ENCODE data around the gene CACTIN.
"Not testable (repeated sequence)": the region's sequence is repeated elsewhere in the genome, so short reads cannot be mapped to it uniquely, and the experiment has no call there.

The CACTIN gene

GRCh38 chr19:3585301-3586126 is 41.1 kb downstream of the CACTIN start, which contains the start of gene GIPC3:
Gene GIPC3, plus strand, starts transcription at chr19:3585478. Its CDS starts 120 bp downstream, at chr19:3585598.
- DNase-seq = no peak

GRCh38 chr19:3584036-3584802 is 42.4 kb downstream of the CACTIN start:
- not testable (repeated sequence) for DNase-seq

DNA sequence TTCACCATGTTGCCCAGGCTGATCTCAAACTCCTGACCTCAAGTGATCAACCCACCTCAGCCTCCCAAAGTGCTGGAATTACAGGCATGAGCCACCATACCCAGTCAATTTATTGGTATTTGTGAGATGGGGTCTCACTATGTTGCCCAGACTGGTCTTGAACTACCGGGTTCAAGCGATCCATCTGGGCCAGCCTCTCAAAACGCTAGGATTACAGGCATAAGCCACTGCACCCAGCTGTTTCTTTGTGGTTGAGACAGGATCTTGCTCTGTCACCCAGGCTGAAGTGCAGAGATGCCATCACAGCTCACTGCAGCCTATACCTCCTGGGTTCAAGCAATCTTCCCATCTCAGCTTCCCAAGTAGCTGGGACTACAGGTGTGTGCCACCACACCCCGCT is 44.8 kb downstream of the CACTIN start:
- not testable (repeated sequence) for DNase-seq

DNA sequence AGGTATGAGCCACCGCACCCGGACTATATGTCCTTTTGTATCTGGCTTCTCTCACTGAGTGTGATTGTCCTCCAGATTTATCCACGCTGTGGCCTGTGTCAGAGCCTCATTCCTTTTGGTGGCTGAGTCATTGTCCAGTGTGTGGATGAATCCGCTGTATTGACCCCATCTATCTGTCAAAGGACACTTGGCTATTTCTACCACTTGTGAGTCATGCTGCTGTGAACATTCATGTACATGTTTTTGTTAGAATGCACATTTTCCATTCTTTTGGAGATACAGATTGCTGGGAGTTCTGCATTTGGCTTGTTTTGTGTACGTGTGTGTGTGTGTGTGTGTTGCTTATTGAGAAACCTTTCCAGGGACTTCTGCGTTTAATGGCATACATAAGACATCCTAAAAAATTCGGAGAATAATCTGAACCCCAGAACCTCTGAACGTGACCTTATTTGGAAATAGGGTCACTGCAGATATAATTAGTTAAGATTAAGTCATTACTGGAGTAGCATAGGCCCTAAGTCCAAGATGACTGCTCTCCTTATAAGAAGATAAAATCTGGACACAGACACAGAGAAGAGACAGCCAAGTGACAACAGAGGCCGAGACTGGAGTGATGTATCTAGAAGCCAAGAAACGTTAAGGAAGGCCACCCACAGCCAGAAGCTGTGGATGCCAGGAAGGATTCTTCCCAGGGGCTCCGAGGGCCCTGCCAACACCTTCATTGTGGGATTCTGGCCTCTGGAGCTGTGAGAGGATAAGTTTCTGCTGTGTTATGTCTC is 46.2 kb downstream of the CACTIN start:
- DNase-seq = peak; percentile 16

GRCh38 chr19:3578390-3578789 is 48.2 kb downstream of the CACTIN start:
- no peak for DNase-seq

- DNase-seq = no peak
Measured at GRCh38 chr19:3577723-3578344, 48.8 kb downstream of the CACTIN start.

GRCh38 chr19:3576696-3577443 is 49.7 kb downstream of the CACTIN start:
- no peak for DNase-seq

GRCh38 chr19:3575949-3576673 is 50.5 kb downstream of the CACTIN start:
- no peak for DNase-seq

DNA sequence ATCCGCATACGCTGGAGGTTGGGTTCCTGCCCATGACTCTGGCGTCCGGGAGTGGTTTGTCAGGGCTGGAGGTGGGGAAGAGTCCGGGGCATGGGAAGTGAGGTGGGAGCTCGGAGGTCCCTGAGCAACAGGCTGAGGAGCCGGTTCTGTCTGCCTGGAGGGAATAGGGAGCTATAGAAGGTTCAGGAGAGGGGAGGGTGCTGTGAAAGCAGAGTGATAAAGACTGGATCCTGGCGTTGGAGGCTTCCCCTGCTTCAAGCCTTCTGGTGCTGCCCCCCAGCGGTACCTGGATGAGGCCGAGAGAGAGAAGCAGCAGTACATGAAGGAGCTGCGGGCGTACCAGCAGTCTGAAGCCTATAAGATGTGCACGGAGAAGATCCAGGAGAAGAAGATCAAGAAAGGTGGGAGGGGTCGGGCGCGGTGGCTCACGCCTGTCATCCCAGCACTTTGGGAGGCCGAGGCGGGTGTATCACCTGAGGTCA is 51.3 kb downstream of the CACTIN start:
- DNase-seq = no peak

DNA sequence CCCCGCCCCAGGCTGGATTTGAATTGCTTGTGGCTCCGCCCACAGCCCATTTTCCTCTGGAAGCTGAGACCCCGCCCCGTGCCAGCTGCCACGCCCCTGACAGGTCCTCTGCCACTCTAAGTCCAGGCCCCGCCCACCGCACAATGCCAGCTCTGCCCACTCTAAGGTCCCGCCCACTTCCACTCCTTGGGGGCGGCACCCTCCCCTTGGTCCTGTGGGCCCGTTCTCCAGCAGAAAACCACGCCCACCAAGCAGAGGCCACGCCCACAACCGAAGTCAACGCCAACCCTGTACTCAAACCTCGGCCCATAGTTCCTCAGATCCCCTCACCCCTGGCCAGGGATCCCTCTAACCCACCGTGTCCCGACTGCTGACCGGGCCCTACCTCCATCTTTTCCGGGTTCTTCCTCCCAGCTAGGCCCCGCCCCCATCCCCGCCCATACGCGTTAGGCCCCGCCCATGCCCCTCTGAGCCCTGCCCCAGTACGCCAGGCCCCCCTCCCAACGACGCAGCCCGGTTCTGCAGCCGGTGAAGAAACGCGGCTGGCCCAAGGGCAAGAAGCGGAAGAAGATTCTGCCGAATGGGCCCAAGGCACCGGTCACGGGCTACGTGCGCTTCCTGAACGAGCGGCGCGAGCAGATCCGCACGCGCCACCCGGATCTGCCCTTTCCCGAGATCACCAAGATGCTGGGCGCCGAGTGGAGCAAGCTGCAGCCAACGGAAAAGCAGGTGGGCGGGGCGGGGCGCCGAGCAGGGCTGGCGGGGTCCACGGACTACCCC is 52.5 kb downstream of the CACTIN start:
- DNase-seq = peak; percentile 89

- DNase-seq = no peak
Measured at GRCh38 chr19:3573162-3573857, 53.3 kb downstream of the CACTIN start.

DNA sequence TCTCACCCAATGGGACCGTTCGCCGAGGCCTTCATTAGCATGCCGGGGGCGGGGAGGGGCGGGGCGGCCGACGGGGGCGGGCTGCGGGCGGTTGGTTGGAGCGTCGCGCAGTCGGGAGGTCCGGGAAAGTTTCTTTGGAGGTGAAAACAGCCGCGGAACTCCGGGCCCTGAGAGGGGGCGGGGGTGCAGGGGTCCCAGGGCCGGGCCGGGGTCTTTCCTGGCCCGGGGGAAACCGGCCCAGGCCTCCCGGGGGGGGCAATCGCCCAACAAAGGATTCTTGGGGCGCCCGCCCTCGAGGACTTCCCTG is 53.8 kb downstream of the CACTIN start, which contains the start of gene HMG20B:
HMG20B (plus strand) TSS at position 90 of the 307 bp plus-strand sequence. CDS start 366 bp downstream, outside the sequence.
- DNase-seq = no peak

DNA sequence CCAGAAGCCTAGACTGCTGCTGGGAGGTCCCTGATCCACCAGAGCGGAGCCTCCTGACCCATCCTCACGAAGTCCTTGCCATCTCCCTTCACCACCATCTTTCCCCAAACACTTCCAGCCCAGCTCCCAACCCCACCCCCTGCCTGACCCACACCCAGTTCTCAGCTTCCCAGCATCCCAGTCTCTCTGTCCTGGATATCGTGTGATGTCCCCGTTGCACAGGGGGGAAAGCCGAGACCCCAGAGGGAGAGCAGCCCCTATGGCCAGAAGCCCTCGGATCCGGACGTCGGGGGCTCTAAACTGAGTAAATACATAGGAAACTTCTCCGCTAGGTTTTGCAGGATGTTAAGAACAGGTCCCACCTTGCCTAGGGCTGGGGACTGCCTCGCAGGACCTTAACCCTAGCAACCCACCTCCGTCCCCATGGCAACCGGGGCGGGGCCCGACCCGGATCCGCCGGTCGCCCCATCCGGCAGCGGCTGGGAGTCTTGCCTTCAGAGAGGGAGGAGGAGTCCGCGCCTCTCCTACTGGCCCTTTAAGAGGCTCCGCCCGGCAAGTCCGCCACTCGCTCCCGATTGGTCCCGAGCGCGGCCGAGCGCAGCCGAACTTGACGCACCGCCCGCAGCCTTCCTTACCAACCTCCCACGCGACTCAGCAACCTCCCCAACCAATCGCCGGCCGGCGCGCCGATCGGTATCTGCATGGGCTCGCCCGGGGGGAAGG is 54.3 kb downstream of the CACTIN start:
- peak; percentile 99 for DNase-seq

DNA sequence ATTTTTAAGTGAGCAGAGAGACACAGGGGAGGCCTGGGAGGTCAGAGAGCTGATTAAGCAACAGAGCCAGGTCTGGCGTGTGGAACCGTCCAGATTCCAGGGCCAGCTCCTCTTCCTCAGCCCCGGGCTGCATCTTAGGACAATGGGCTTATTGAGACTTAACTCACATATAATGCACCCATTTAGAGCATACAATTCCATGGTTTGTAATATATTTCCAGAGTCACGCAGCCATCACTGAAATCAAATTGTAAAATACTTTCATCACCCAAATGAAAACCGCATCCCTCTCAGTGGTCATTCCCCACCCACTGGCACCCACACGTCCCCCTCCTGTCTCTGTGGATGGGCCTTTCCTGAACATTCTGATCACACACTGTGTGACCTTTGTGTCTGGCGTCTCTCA is 56.0 kb downstream of the CACTIN start:
- no peak for DNase-seq

DNA sequence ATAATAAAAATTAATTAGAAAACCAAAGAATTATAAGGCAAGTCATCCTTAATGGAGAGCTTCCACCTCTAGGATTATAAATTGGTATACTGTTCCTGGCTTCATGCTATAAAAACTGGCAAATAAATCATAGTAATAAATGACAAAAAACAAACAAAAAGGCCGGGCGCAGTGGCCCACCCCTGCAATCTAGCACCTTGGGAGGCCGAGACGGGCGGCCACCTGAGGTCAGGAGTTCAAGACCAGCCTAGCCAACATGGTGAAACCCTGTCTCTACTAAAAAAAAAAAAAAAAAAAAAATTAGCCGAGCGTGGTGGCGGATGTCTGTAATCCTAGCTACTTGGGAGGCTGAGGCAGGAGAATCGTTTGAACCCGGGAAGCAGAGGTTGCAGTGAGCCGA is 56.5 kb downstream of the CACTIN start:
- DNase-seq = not testable (repeated sequence)

- DNase-seq = peak; percentile 33
Measured at GRCh38 chr19:3565139-3565538, 61.5 kb downstream of the CACTIN start.

DNA sequence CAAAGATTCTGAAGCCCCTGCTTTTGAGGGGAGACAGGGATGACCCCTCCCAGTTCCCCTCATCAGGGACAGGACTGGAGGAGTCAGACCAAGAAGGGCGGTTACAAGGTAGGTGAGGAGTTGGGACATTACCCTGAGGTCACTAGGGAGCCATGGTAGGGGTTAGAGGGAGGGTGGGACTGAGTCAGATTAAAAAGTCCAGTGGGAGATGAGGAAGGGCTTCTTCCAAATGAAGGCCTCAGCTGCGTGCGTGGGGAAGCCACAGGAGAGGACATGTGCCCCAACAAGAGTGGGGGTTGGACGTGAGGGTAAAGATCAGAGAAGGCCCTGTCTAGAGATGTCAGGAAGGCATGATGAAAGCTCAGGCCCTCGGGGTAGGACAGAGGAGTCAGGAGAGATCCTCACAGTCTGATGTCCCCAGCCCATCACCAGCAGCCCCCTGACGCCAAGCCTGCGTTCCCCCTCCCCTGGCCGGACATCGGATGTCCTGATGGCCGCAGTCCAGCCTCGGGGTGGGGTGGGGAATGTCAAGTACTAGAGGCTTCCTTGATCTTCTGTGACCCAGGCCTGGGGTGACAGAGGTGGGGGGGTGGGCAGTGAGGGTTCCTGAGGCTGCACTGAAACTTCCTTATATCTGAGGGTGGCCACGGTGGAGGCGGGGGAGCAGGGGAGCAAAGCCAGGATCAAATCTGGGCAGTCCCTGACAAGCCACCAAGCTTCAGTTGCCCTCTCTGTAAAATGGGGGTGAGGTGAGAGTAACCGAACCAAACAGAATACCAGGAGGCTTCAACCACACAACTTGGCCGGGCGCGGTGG is 62.7 kb downstream of the CACTIN start:
- no peak for DNase-seq

Measured in kidney glomerular epithelial cell (primary cell).